GM13976 (cell line): Measurements from ENCODE around the gene CLEC20A.

Experiments used
- DNase-seq: peaks from one replicate; pipeline ENCODE4 v3.0.0; 2012; ENCODE audit warnings: low spot score
- CTCF ChIP-seq: IDR thresholded peaks from 2 replicates; pipeline ENCODE4 v1.5.1; 2012; ENCODE audit warnings: borderline replicate concordance, mild to moderate bottlenecking; ENCODE audit not compliant: insufficient read depth; ENCODE audit errors: extremely low read depth, missing control alignments, control extremely low read depth
- in situ Hi-C: fragments of 300-500 bp; cut with MboI; formaldehyde crosslinking; loops from one replicate; pipeline ENCODE4 v1.12.0; 2022; ENCODE audit warnings: low sequenced_read_pairs, mixed read lengths, inconsistent platforms; ENCODE audit not compliant: unreplicated experiment

CLEC20A gene

GRCh38 chr1:178442925-178443324 lies 53.8 kb downstream of the CLEC20A start:
- DNase-seq, result no peak
- in situ Hi-C loops, result no loop called here

GRCh38 chr1:178438432-178438831 lies 58.3 kb downstream of the CLEC20A start:
- in situ Hi-C loops, result no loop called here
- DNase-seq, result no peak
- no peak for TF ChIP-seq CTCF

More at GRCh38 chr1:178442925-178443324, 53.8 kb downstream of the CLEC20A start:
- TF ChIP-seq CTCF, result no peak

GRCh38 chr1:178436899-178437298 lies 59.9 kb downstream of the CLEC20A start:
- in situ Hi-C loops, result no loop called here
- no peak for TF ChIP-seq CTCF
- no peak for DNase-seq

- no peak for TF ChIP-seq CTCF
- no peak for DNase-seq
- in situ Hi-C loops, result no loop called here
These were observed 61.8 kb downstream of the CLEC20A start for GRCh38 chr1:178434899-178435435.

GRCh38 chr1:178434360-178434759 lies 62.4 kb downstream of the CLEC20A start:
- DNase-seq, result no peak
- in situ Hi-C loops, result no loop called here
- no peak for TF ChIP-seq CTCF
